GM23248 (cell line): ENCODE results near the gene C1QTNF1.

Source experiments
- EZH2 ChIP-seq: fragments of 200-600 bp; sonication (generic); IDR thresholded peaks from 2 replicates; pipeline ENCODE4 v1.6.1; 2018; ENCODE audit warnings: antibody characterized with exemption, mild to moderate bottlenecking; ENCODE audit not compliant: insufficient read depth, poor library complexity, severe bottlenecking
- EZH2phosphoT487 ChIP-seq: fragments of 200-600 bp; sonication (generic); IDR thresholded peaks from 2 replicates; pipeline ENCODE4 v1.6.1; 2018; ENCODE audit warnings: antibody characterized with exemption, moderate library complexity, mild to moderate bottlenecking, low read depth; ENCODE audit not compliant: insufficient read depth

GRCh38 chr17:79077587-79077986 lies 53.6 kb downstream of the C1QTNF1 start:
- TF ChIP-seq EZH2 (no peak), EZH2phosphoT487 (no peak)
